NCI-H524 treated with DMSO at 0.1 percent for 48 hours (cell line): ENCODE data around the gene PDE9A.
"Not testable (repeated sequence)": the region's sequence is repeated elsewhere in the genome, so short reads cannot be mapped to it uniquely, and the experiment has no call there.

Experiments
- DNase-seq: peaks from one replicate; lab custom pipeline; 2025; lab: John Stamatoyannopoulos, UW

The PDE9A gene

DNA sequence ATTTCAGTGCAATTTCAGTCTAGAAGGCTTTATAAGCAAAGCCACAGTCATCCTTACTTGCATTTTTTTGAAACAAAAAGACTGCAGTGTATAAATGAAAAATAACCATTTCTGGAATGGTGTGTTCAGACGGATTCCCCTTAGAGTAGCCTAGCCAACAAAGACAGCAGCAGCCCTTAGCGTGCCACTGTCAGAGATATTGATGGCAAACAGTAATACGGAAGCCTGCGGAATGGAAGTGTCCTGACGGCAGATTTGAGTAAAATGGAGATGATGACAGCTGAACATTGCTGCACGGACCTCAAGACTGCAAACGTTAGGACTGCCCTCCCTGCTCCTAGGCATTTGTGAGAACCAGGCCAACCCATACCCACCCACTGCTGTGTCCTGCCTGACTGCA lies 54.7 kb downstream of the PDE9A start:
- DNase-seq, result no peak

DNA sequence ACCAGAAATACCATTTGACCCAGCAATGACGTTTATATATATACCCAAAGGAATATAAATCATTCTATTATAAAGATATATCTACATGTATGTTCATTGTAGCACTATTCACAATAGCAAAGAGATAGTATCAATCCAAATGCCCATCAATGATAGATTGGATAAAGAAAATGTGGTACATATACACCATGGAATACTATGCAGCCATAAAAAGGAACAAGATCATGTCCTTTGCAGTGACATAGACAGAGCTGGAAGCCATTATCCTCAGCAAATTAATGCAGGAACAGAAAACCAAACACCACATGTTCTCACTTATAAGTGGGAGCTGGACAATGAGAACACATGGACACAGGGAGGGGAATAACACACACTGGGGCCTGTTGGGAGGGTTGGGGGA lies 55.5 kb downstream of the PDE9A start:
- DNase-seq, result not testable (repeated sequence)

DNA sequence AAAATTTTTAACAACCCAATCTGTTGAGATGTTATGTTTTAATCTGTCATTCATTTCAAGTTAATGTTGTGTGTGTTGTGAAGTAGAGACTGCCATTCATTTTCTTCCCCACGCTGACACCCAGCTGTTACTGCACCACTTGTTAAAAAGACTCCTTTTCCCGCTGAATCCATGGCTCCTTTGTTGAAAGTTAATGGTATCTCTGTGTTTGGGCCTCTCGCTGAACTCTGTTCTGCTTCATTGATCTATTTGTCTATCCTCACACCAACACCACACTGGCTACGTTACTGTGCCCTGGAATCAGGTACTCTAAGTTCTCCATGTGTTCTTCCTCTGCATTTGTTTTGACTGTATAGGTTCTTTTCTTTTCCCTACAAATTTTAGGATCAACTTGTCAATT lies 58.2 kb downstream of the PDE9A start:
- no peak for DNase-seq

DNA sequence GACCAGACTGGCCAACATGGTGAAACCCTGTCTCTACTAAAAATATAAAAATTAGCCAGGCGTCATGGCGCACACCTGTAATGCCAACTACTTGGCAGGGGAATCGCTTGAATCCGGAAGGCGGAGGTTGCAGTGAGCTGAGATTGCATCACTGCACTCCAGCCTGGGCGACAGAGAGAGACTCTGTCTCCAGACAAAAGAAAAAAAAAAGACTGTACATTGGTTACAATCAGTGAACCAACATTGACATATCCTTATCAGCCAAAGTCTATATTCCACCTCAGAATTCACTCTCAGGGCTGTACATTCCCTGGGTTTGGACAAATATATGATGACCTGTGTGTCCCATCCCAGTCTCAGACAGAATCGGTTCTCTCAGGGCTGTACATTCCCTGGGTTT lies 62.0 kb downstream of the PDE9A start:
- not testable (repeated sequence) for DNase-seq

DNA sequence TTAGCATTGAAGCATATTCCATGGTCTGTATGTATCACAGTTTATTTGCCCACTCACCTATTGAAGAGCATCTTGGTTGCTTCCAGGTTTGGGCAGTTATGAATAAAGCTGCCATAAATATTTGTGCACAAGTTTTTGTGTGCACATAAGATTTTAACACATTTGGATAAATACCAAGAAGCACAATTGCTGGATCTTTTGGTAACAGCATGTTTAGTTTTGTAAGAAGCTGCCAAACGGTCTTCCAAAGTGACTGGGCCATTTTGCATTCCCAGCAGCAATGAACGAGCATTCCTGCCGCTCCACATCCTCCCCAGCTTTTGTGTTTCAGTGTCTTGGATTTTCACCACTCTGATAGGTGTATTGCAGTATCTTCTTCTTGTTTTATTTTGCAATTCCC lies 62.7 kb downstream of the PDE9A start:
- DNase-seq, result no peak

DNA sequence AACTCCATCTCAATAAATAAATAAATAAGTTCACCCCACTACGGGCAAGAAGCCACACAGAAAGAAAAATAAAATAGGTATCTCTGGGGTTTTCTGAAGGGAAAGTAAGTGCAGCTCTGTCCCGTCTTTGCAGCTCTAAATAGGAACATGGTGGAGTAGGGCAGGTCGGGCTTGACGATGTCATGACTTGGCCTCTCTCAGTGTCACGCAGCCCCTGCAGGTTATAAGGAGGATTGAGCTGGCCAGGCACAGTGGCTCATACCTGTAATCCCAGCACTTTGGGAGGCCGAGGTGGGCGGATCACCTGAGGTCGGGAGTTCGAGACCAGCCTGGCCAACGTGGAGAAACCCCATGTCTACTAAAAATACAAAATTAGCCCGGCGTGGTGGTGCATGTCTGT lies 67.1 kb downstream of the PDE9A start:
- DNase-seq, result not testable (repeated sequence)

DNA sequence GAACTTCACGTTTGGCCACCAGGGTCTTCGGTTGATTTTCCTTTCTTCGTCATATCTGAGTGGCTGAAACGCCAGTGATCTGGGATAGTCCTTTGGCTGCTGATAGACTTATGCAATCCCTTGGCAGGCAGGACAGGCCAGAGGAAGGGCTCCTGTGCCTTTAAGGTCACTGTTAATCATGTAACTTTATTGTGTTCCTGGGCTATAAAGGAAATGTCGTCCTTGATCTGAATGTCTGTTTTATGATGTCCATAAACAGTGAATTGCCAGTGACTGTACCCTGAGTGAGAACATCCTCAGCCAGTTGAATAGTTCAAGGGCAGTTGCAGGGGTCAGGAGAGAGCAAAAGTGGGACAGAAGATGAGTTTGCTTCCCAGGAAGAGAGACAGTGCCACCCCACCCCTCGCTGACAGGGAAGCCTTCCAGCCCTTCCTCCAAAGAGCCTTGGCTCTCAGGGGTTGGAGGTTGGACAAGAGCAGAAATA lies 68.0 kb downstream of the PDE9A start:
- no peak for DNase-seq

DNA sequence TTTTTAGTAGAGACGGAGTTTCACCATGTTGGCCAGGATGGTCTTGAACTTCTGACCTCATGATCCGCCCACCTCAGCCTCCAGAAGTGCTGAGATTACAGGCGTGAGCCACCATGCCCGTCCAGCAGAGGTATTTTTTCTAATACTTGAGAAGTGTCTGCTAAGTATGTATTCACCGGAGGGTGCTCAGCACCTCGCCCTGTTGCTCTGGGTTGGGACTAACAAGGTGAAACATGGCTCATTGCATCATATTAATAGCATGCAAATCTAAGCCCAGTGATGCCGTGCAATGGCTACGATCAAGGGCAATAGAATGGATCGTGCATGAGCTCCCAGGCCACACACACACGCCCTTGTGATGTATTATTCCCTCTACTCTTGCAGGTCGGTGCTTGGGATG lies 68.7 kb downstream of the PDE9A start:
- DNase-seq, result no peak

DNA sequence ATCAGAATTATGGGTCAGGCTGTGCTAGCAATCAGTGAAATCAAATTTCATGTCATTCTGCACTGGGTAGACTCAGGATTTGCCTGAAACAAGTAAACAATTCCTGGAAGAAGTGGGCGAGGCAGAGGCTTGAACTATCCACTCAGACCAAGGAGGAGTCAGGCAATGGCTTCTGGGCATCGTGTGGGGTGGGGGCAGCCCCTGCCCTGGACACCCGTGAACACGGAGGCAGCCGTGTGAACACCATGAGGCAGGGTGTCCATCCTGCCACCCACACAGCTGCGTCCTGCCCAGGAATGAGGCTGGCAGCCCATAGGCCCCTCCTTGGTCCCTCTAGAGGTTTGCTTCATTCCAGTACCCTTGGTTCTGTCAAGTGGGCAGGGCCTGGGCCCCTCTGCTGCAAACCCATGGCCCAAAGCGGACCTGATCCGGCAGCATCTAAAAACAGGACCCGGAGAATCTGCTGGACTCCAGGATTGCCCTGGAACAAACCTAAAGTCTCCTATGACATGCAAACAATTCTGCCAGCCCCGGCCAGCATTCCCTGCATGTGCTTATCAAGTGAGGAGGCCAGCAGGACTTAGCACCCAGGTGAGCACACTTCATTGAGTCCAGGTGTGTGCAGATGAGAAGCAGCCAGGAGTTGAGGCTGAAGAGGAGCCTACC lies 69.5 kb downstream of the PDE9A start:
- DNase-seq, result no peak

DNA sequence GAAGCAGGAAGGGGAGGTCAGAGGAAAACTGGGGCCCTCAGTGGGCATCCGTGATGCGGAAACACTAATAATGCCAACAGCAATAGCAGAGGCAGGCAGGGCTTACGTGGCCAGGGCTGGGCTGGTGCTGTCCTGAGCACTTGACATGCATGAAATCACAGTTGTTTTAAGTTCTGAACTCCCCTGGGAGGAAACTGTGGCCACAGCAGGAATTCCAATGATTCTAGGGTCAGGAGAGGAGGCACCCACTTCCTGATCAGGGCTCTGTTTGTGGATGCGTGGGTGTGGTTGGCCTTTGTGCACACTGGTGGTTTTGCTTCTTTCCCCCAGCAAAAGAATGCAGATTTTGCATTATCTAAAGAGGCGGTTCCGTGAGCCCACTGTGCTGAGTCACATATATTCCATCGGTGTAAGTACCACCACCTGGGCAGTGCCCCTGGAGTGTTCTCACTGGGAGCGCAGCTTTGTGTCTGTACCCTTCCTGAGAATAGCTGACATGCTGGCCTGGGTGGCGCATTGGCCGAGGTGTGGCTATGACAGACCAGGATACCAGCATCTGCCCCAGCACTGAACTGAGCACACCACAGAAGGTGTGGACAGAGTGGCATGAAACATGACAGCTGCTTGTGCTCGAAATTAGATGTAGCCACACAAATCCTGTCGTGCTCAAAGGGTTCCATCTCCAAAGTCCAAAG lies 71.0 kb downstream of the PDE9A start:
- DNase-seq, result no peak

DNA sequence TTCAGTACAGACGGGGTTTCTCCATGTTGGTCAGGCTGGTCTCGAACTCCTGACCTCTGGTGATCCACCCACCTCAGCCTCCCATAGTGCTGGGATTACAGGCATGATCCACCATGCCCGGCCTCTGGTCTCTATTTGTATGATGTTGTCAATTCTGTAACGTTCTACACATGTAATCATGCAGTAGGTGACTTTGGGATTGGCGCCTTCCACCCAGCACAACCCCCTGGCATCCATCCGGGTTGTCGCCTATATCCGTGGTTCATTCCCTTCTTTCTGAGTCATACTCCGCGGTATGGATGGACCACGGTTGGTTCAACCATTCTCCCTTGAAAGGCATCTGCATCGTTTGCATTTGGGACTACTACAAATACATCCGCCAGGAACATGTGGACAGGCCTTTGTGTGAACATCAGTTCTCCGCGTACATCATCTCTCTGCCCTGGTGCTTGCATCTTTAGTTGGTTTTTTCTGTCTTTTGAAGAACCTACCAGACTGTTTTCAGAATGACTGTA lies 72.1 kb downstream of the PDE9A start:
- no peak for DNase-seq

DNA sequence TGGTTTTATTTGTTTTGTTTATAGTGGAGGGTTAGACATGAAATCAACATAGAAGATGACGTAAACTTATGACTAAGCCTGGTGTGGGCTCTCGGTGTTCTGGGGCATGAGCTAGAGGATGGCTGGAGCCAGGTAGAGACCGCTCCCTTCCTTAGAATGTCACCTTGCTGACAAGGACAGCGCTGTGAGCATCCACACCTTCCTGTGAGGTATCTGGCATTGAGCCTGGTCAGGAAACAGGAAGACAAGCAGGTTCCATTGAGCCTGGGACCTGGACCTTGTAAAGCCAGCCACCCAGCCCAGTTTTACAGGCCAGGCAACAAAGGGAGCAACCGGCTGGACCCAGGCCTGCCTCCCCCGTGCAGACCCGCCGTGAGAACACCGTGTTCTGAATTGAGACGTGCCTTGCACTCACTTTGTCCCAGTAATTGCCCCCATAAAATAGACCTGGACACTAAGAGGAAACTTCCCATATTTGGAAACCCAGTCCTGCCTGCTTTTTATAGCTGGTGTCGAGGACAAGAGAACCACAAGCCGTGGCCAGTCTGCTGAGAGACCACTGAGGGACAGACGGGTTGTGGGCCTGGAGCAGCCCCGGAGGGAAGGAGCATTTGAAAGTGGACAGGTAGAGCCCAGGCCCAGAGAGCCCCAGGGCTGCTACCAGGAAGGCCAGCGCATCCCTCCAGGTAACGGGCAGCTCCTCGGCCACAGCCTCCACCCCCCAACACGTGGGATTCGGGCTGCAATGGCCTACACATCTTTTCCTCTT lies 78.0 kb downstream of the PDE9A start:
- DNase-seq, result no peak

DNA sequence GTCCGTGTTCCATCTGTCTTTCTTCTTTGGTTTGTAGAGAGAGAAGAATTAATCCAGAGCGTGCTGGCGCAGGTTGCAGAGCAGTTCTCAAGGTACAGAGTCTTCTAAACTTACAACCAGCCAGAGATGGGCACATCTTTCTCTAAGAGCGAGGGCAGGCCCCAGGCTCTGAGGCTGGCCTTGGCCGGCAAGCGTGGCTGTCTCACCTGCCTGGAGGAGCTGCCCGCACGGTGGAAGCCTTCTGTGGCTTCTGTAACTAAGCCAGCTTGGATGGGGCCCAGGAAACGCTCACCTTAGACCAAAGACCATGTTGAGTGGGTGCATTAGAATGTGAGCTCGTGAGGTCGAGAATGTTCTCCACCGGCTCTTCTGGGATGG lies 78.6 kb downstream of the PDE9A start:
- DNase-seq, result no peak

DNA sequence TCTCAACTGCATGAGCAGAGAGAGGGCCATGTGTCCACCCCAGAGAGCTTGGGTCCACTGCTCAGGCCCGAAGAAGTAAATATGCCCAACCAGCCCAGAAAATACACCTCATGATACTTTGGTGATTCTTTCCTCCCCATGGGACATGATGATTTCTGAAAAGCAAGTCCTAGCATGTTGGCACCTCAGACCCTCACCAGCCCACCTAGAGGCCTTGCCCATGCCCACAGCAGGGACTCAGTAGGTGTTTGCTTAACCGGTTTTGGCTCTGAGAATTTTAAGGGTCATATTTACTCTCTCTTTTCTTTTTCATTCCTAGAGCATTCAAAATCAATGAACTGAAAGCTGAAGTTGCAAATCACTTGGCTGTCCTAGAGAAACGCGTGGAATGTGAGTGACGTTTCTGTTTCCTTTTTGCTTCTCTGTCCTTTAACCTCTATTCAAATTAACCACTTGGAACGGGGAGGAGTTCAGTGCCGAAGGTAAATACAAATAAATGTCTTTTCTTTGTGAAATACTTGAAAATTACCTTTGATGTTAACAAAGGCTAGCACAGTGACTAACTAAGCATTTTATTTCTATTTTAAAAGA lies 79.7 kb downstream of the PDE9A start:
- DNase-seq, result no peak

DNA sequence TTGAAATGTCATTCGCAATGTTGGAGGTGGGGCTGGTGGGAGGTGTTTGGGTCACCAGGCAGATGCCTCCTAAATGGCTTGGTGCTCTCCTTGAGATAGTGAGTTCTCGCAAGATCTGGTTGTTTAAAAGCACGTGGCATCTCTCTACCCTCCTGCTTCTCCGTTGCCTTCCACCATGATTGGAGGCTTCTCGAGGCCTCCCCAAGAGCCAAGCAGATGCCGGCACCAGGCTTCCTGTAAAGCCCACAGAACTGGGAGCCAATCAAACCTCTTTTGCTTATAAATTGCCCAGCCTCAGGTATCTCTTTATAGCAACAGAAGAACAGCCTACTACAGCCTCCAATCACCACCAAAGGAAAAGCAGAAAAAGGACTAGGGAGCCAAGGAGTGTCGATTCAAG lies 80.5 kb downstream of the PDE9A start:
- DNase-seq, result no peak

DNA sequence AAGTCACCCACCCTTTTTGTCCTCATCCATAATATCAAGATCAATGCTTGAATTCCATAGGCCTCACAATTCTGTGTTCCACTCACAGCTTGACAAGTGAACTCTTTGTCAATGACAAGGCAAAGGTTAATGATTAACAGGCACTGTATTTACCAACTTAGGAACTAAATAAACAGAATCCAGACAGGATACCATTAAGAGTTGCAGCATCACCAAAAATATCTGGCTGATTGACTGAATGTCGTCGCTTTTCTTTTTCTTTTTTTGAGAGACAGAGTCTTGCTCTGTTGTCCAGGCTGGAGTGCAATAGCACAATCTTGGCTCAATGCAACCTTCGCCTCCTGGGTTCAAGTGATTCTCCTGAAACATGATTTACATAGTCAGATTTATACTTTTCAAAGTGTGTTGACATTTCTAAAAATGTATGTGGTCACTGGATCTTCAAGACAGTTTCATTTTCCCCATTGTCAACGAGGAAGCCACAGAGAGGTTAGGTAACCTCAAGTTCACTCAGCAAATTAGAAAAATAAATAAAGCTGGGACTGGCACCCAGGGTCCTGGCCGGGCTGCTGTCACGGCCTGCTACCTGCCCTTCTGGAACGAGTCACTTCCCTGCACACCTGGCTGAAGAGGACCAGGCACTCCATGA lies 81.0 kb downstream of the PDE9A start:
- DNase-seq, result no peak

DNA sequence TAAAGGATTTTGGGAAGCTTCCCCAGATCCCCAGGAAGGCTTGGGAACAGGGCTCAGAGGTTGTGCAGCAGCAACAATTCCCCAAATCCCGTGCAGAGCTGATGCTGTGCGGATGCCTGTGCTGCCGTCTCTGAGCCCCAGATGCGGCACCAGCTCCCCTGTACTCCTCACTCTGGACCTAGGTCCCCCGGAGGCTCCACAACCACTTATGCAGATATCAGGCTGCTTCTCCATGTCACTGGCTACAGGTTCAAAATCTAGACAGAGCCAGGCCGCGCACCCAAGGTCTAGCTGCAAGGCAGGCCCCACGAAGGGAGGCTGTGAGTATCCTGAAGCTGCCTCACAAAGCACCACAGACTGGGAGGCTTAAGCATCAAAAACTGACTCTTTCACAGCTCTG lies 81.6 kb downstream of the PDE9A start:
- DNase-seq, result no peak

DNA sequence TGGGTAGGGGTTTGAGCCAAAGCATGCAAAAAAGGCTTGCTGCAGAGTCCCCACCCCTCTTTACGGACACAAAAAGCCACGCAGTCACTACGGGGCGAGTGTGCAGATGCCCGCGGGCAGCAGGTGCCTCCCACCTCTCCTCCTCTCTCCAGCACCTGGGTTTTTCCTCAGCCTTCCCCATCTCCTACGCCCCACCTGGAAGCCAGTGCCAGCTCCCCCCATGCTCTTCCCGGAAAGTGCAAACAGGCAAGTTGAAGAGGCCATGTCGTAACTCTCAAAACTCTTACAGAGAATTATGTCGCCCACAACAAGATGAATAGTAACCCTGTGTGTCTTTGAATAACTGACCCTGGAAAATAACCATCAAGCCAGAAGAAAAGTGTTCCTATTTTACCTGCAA lies 82.5 kb downstream of the PDE9A start:
- no peak for DNase-seq

DNA sequence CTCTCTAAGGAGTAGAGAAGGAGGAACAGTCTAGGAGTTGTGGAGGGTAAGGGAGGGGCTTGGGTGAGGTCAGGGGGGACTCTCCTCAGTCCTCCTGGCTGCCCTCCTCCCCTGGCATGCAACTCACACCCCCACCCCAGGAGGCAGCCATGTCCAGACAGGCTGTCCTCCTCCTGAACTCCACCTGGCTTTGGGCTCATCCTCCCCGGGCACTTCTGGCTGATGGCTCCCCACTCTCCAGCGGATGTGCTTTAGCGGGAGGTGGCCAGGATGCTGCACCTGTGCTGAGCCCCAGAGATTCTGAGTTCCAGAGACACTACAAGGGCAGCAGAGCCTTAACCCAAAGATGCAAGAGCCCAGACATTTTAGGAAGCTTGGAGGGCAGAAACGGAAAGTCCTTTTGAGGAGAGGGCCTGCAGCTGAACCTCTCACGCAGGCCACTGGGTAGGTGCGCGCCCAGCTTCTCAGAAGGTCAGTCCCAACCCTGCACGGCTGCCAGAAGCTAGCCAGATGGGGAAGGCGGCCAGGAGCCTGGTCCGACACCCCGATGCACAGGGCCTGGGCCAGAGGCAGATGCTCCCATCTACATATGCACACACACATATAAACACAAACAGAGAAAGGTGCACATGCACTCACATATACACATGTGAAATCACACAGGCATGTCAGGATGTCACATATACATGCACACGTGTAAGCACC lies 83.4 kb downstream of the PDE9A start:
- no peak for DNase-seq

DNA sequence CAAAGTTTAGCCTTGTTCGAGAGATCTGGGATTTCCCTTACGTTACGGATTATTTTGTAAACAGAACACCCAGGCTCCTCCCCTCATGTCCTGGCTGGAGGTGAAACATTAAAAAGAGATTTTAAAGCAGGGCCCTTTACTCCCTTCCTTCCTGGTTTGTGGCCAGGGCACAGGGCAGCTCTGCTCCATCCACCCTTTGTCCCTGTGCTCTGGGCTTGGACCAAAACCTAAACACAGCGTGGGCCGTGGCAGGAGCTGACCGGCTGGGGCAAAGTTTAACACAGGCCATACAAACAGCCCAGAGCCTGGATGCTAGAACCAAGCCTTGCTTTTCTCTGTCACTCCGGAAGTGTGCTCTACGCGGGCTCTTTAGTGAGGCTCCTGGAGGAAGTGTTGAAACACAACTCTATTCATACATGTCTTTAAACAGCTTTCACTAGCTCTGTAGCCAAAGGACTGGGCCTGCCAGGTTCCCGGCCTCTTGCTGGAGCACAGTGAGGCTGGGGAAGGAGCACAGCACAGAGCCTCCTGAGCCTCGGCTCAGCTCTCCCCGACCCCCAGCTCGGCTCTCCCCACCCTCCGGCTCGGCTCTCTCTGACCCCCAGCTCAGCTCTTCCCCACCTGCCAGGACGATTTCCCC lies 84.7 kb downstream of the PDE9A start:
- no peak for DNase-seq
